GM21723 (cell line): ENCODE data around the gene DQX1.

Experiments used
- ATAC-seq: cut with Tn5 transposase; IDR thresholded peaks from one replicate; pipeline ENCODE4 v1.9.1; 2021; ENCODE audit warnings: mild to moderate bottlenecking, moderate library complexity; ENCODE audit not compliant: unreplicated experiment

The DQX1 gene

DNA sequence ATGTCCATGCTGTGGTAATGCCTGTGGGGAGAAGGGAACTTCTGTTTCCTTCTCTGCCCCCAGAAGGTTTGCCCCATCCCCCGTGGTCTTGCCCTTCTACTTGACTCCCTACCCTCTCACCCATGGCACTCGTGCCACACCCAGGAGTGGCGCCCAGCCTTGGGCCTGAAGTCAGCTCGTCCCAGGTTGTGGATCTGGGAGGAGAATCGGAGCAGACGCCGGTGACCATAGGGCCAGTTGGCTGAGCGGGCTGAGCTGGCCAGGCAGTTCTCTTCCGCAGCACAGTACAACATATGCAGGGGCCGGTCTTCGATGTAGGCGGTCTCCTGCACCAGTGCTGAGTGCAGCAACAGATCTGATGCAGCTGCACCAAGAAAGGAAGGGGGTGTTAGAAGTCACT is 8.4 kb upstream of the DQX1 start:
- no peak for ATAC-seq

DNA sequence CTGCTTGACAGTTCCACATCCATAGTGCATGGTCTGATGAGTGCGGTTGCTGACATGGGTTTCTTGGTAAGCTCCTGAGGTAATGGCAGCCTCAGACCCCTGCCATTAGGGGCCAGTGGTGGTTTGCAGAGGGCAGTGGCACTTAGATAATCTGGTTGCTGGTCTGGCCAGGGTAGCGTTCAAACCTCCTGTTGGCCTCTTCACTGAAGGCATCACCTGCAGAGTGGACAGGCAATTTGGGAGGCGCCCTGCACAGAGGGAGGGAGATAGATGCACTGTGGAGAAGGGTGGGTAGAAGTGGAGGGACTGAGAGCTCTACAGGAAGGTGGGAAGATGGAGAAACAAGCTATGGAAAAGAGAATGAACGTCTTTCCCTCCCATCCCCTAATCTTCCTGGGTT is 7.4 kb upstream of the DQX1 start:
- no peak for ATAC-seq

DNA sequence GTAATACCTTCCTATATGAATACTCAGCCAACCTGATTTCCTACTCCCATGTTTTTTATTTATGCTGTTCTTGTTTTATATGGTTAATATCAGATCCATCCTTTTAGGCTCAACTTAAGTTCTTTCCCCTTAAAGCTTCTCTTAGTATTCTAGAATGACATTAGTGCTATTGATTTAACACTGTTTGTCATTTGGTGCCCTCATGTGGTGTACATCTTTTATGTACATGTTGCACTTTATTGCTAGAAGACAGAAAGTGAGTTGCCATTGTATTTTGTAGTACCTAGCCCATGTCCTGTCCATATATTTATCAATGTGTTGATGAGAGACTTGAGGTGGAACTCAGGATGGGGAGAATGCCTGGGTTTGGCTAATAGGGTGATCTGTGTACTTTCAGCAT is 6.2 kb upstream of the DQX1 start:
- no peak for ATAC-seq

DNA sequence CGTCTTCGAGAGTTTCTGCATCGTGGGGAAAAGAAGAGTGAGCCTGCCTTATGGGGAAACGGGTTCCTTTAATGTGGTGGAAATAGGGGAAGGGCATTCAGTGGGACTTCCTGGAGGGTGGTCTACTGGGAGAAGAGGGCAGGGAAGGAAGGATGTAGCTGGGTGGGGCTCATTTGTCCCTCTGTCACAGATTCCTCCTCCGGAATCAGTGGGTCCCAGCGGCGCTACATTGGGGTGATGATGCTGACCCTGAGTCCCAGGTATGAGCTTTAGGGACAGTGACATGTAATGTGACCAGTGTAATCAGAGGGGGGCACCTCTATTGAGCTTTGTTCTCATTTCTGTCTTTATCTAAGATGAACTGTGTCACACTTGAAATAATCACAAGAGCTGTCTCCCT is 5.6 kb upstream of the DQX1 start:
- no peak for ATAC-seq

DNA sequence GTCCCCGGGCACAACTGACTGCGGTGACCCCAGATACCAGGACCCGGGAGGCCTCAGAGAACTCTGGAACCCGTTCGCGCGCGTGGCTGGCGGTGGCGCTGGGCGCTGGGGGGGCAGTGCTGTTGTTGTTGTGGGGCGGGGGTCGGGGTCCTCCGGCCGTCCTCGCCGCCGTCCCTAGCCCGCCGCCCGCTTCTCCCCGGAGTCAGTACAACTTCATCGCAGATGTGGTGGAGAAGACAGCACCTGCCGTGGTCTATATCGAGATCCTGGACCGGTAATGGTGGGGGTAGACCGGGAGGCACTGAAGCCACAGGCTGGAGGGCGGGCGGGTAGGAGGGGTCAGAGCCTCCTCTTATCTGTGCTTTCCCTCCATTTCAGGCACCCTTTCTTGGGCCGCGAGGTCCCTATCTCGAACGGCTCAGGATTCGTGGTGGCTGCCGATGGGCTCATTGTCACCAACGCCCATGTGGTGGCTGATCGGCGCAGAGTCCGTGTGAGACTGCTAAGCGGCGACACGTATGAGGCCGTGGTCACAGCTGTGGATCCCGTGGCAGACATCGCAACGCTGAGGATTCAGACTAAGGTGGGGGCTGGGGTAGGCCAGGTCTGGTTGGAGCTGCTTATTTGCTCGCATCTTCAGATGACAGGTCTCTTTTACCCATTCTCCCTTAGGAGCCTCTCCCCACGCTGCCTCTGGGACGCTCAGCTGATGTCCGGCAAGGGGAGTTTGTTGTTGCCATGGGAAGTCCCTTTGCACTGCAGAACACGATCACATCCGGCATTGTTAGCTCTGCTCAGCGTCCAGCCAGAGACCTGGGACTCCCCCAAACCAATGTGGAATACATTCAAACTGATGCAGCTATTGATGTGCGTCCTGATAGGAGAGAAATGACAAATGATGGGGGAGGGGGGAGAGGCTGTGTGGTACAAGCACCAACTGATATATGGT is 4.5 kb upstream of the DQX1 start:
- ATAC-seq = peak; percentile 29

DNA sequence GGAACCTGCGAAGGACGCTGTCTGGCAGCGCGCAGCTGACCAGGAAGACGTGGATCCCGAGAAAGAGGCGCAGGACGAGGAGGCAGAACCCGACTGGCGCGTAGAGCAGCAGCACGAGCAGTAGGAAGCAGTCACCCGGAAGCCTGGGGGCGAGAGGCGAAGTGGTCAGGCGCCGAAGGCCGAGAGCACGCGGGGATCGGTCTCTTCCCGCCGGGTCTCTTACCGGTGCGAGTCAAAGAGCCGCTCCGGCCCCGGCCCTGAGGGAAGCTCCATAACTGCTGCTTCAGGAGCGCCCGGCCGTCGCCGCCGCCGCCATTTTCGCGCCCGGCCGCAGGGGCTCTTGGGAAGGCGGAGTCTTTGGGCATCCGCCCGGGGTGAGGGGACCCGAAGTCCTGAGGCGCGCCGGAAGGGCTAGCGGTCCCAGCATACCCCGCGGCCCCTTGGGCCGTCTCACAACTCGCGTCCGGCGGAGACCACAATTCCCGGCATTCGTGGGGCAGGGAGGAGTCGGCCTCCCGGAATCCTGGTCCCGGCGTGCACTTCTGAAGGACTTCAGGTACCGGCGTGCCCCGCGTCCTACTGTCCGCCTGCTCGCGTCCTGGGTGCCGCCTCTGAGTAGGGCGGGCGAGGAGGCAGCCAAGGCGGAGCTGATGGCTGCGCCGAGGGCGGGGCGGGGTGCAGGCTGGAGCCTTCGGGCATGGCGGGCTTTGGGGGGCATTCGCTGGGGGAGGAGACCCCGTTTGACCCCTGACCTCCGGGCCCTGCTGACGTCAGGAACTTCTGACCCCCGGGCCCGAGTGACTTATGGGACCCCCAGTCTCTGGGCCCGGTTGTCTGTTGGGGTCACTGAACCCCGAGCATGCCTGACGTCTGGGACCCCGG is 3.6 kb upstream of the DQX1 start, which contains the start of the genes AUP1 and HTRA2:
TSS of gene AUP1 (minus strand) at position 350 of the 882 bp plus-strand sequence. CDS start at position 273, 77 bp downstream.
TSS of gene HTRA2 (plus strand) at position 577 of the 882 bp plus-strand sequence. CDS start at position 651, 74 bp downstream.
- peak; percentile 81 for ATAC-seq

DNA sequence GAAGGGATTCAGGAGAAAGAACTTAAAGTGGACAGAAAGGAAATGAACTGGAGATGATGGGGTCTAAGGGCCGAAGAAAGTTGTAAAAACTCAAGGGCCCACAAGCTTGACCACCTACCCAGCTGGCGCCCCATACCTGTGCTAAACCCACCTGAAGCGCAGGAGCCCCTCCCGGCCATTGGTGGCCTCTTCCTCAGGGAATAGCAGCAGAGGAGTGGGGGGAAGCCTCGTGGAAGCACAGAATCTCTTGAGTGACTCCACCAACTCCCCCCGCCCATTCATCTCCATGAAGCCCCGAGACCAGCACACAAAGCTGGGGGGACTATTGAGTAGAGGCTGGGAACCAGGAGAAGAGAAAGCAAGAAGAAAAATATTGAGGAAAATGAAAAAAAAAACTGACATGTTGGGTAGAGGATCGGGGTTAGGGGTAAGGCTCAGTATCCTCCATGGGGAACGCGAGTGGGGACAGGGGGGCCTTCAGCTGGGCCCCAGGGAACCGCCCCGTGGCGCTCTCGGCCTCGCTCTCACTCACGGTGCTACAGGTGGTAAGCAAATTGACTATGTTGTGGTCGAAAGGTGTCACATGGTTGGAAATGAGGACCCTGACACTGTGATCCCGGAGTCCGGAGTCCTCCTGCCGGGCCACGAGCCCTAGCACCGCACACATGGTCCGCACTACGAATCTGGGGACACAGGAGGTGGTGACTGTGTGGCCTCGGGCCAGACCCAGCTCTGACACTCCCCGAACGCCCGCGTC is 2.7 kb upstream of the DQX1 start:
- ATAC-seq = peak; percentile 11

DNA sequence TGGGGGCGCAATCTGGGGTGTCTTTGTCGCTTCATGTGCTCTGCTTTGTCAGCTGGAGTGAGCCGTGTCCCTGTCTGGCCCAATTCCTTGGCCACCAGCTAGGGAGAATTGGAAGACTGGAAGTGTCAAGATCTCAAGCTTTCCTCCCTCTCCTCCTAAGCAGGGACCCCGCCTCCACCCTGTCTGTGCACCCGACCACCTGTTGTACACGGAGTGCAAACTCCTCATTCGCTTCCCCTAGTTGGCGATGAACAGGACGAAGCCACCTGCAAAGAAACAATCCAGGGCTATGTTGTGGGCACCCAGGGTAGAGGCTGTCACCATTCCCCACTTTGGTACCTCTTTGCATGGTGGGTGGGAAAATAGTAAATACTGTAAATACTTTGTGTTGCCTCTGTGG is 1.7 kb upstream of the DQX1 start:
- ATAC-seq = no peak

DNA sequence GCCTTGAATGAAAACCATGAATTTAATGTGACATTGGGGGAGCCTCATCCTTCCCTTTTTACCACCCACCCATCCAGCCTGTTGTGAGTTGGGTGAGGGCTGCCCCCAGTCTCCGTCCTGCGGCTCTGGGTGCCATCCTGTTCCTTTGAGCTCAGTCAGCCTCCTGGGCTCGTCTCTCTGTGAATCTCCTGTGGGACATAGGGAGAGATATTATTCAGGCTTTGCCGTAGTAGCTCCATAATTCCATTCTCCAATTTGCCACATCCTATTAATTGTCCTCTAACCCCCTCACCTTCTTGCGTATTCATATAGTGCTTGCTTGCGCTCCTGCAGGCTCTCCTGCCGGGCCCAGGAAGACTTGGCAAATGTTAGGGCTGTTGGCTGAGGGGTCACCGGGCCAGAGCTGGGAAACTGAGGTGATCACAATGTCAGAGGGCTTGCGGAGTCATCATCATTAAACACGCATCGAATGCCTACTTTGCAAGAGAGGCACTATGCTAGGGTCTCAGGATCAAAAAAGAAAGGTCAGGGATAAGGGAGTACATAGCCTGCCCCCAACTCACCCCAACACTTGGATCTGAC is 709 bp upstream of the DQX1 start:
- ATAC-seq = no peak

DNA sequence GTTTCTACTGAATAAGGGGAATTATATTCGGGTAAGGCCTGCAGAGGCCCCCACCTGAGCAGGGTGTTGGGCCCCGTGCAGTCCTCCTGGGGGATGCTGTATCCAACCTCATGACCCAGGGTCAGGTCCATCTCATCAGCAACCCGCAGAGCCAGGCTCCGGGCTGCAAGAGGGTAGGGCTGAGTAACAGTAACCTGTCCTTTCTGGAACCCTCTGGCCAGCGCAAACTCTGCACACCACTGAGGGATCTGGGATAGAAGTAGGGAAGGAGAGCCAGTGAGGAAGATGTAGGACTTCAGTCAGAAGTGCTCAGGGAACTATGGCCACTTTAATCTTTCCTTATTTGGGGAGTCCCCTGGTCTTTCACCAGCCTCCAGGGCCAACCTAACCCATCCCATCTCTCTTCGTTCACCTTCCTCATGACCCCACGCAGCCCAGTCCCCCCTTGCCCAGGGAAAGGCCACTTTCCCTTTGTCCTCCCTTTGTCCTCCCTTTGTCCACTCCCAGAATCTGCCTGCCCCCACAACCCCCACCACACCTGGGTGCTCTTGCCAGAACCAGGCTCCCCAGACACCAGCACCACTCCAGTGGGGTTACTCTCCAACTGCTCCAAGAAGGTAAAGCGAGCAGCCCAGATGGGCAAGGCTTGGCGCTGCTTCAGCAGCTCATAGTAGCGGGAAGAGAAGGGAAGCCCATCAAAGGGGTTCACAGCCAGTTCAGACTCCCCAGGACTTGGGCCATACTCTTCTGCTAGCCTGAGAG is 895 bp downstream of the DQX1 start:
- ATAC-seq = no peak

DNA sequence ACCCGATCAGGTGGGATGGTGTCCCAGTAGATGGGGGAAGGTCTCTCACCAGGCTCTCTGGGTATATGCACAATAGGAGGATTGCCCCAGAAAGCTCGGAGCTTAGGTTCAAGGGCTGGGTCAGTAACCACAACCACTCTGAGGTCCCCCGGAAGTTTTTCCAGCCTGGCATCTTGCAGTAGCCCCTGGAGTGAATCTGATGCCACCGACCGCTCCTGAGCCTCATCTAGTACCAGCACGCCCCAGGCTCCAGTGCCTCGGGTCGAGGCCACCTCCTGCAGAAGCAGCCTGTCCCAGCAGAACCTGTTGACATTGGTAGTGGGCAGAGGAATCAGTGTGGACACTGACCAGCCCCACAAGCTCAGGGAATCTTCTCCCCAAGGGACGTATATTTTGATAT is 2.0 kb downstream of the DQX1 start:
- ATAC-seq = no peak

DNA sequence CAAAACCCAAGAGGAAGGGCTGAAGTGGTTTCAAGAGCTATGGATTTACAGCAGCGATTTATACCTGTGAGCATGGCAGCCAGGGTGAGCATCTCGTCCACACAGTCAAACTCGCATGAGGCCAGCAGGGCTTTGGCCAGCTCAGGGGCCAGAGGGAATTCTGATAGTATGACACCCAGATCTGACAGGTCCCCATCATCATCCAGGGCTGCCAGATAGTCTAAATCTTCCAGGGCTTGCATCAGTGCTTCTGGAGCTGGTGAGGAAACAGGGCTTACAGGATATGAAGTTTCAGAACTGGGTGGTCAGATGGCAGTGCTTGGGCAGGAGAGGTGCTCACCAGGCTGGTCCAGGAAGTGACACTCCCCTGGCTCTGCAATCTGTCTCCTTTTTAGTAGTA is 3.5 kb downstream of the DQX1 start:
- no peak for ATAC-seq

DNA sequence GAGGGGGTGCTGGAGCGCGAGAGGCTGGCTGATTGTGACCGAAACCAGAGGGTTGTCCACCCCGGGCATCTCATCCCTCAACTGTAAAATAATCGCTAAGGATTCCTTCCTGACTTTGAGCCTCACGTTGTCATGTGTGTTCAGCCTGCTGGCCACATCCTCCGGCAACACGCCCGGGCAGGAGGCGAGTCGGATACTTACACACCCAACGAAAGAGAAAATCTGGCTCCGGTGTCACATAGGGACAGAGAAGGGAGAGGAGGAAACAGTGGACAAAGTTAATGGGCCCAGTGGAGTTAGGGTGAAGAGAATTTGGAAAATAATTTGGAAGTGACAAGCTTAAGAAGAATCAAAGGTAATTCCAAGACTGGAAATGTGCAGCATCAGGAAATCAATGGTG is 9.4 kb downstream of the DQX1 start:
- no peak for ATAC-seq

DNA sequence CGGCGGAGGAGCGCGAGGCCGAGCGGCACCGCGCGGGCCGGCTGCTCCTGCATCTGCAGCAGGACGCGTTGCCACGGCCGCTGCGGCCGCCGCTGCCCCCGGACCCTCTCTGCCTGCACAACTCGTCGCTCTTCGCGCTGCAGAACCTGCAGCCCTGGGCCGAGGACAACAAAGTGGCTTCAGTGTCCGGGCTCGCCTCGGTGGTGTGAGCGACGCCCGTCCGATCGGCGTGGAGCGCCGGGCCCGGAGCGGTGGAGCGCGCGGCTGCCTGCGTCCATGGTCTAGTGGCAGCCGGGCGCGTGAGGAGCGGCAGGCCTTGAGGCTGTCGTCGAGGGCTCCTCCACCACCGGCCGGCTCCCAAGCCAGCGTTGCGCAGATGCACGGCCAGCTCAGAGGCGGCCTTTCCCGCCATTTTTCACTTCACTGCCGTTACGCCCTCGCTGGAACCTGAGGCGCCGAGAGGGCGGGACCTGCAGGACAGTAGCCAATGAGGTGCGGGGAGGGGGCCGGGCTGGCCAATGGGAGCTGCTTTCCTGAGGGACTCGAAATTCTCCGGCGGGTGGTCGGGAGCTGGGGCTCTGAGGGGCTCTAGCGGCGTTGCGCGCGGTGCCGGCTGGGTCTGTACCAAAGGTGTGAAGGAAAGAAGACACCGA is 9.9 kb downstream of the DQX1 start:
- peak; percentile 61 for ATAC-seq

DNA sequence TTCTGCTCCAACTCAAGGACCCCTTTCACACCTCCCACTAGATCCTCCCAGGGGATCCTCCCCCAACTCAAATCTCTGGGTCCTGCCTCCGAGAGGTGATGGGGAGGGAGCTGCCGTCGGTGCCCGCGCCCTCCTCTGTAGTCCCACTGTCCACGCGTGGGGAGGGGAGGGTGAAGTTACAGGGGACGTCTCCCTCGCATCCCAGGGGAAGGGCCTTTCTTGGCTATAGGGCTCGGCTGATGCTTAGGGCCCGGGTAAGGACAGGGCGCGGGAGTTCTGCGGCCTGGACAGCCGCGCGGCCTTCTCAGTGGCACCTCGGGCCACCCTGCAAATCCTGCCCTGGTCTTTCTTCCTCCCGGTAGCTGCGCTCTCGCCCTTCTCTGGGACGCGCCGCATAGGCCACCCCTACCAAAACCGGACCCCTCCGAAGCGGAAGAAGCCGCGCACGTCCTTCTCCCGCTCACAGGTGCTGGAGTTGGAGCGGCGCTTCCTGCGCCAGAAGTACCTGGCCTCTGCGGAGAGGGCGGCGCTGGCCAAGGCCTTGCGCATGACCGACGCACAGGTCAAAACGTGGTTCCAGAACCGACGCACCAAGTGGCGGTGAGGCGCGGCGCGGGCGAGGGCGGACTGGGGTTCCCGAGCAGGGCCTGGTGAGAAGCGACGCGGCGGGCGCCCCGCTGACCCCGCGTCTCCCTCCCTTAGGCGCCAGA is 10.6 kb downstream of the DQX1 start:
- no peak for ATAC-seq

DNA sequence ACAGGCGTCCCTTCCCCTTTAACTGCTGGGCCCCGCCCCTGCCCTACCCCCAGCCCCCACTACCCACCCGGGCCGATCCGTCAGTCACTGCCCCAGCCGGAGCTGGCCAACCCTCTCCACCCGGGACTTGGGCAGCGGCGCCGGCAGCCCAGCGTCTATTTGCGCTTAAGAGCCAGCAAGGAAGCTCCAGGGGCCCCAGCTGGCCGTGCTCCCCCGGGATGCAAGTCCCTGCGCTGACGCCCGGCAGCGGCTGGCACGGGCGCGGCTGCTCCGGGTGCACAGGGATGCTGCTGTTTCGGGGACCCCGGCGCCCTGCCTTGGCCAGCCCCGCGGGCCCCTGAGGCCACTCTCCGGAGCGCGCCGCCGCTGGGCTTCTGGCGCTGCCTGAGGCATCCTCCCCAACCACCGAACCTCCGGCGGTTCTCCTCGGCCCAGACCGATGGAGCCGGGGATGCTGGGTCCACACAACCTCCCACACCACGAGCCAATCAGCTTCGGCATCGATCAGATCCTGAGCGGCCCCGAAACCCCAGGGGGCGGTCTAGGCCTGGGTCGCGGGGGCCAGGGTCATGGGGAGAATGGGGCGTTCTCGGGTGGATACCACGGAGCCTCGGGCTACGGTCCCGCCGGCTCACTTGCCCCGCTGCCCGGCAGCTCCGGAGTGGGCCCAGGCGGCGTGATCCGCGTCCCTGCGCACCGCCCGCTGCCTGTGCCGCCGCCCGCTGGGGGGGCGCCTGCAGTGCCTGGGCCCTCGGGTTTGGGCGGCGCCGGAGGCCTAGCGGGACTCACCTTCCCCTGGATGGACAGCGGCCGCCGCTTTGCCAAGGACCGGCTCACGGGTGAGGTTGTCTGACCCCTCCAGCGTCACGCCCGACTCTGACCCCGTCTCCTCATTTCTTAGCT is 11.4 kb downstream of the DQX1 start, which contains the start of gene TLX2:
TSS of gene TLX2 (plus strand) at position 83 of the 903 bp plus-strand sequence. CDS start at position 440, 357 bp downstream.
- no peak for ATAC-seq

DNA sequence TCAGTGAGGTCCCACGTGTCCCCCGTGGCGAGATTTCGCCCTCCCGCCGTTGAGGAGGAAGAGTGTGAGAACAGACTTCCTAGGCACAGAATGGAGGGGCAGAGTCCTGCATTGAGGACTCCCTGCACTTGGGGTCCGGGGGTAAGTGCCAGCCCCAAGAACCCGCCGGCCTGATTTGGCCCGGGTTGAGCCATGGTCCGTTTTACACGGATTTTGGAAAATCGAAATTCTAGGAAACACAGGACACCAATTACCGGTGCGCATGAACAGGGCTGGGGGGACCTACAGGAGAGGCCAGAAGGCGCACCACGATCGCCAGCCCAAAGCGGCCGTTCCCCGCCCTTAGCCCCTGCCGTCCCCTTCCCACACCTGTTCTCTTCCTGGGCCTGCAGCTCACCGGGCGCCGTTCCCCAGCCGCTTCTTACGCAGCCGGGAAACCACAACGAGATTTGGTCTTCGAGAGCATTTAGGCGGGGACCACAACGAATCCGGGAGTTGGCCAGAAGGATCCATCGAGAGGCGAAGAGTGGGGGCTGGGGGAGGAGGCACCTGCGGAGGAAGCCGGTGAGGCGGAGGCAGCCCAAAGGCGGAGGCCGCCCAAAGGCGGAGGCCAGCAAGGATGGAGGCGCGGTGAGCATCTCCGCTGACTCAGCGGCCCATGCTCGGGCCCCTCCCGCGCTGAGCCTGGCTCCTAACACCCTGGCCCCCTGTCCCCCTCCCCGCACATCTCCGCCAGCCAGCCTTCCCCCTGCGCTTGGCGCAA is 12.2 kb downstream of the DQX1 start:
- ATAC-seq = no peak
